RPMI8226 (cell line): ENCODE results near the gene HSPB1.
"Not testable (repeated sequence)": the region's sequence is repeated elsewhere in the genome, so short reads cannot be mapped to it uniquely, and the experiment has no call there.

Experiments used
- DNase-seq: peaks from one replicate; pipeline ENCODE4 v3.0.0-alpha.2; 2015

Gene HSPB1

DNA sequence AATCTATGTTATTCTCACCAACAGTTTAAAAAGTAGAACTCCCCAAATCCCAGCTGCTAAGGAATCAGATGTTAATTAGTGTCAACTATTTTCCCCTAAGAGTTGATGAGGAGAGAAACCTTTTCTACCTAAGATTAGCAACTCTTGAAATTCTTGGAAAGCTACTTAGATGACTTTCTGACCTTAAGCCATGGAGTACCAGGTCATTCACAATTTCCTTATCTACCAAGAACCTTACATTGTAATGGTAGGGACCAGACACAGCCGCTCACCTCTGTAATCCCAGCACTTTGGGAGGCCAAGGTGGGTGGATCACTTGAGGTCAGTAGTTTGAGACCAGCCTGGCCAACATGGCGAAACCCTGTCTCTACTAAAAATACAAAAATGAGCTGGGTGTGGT, 32.9 kb downstream of the HSPB1 start:
- DNase-seq = not testable (repeated sequence)

DNA sequence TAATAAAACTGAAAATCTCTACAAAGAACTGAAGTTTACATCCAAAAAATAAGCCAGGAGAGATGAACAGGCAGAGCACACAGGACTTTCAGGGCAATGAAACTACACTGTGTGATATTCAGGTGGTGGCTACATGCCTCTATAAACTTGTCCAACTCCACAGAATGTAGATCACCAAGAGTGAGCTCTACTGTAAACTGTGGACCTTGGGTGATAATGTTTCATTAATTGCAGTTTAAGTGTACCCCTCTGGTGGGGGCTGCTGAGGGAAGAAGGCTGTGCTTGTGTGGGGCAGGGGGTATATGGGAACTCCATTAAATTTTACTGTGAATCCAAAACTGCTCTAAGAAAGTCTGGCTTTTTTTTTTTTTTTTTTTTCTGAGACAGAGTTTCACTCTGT, 33.6 kb downstream of the HSPB1 start:
- no peak for DNase-seq

DNA sequence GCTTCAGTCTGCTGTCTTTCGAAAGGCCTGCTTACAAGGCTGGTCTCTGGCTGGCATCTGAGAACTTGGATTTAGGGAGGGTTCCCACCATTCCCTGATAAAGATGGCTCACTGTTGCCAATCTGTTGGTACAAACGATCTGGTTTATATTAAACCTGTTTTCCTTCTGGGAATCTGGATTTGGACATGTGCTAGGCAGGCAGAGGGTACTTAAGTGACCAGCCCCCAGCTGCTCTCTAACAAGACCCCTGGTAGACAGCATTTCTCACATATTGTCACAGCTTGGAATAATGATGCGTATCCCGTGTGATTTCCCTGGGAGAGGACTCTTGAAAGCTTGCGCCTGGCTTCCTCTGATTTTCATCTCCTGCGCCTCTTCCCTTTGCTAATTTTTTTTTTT, 34.7 kb downstream of the HSPB1 start:
- DNase-seq = no peak

DNA sequence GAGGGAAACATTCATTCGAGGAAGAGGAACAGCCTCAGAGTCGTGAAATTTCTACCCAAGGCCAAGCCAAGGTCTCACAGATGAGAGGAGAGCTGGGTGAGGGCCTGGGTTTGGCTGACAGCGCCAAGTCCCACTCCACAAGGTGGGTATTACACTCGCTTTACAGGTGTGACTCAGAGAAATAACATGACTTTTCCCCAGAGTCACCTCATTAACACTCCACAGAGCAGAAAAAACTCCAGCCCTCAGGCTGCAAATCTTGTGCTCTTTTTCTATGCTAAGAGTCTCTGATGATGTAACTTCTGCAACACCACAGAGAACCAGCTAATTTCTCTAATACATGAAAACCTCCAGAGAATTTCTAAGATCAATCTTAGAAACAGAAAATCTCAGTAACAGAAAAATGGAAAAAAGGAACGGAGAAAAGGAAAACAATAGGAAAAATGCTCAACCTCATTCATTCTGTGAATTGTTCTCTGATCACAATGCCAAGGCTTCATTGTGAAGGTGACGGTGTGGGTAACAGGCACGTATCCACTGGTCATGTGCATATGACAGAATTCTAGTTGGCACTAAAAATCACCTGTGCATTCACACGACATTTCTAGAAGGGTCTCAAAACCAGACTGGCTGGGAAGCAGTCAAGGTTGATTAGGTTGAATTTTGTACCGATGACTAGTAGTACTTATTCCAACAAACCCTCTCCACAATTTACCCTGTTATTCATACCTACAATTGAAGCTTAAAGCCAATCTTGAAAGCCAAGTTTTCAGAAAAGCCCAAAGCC, 36.0 kb downstream of the HSPB1 start:
- no peak for DNase-seq

DNA sequence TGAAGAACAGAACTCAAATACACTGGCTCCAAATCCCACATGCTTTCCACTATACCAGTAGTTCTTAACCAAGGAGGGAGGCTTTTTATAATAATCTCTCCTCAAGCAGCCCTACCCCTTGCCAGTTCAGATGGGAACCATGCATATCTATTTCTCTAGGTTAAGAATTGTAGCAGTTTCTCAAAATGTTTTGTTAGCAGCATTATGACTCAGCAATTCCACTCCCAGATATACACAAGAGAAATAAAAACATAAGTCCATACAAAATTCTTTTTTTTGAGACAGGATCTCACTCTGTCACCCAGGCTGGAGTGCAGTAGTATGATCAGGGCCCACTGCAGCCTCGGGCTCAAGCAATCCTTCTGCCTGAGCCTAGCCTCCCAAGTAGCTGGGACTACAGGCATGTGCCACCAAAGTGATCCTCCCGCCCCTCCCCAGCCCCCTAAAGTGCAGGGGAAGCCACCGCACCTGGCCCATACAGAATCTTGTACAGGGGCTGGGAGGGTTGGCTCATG, 38.2 kb downstream of the HSPB1 start:
- no peak for DNase-seq

DNA sequence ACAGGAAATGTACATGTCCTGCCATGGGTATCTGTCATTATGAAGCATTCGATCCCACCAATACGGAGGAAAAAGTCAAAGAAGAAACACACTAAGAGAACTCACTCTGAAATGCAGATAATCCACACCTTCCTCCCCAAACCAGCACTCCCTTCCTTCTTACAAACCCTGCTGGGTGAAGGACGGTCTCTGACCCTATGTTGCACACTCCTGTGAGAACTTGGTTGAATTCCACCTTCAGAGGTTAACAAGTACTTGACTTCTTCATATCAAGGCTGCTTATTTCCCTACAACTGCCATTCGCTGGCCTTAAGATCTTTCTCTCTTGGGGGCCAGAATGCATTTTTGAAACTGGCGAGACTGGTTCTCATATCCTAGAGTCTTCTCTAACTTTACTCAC, 39.7 kb downstream of the HSPB1 start:
- no peak for DNase-seq

DNA sequence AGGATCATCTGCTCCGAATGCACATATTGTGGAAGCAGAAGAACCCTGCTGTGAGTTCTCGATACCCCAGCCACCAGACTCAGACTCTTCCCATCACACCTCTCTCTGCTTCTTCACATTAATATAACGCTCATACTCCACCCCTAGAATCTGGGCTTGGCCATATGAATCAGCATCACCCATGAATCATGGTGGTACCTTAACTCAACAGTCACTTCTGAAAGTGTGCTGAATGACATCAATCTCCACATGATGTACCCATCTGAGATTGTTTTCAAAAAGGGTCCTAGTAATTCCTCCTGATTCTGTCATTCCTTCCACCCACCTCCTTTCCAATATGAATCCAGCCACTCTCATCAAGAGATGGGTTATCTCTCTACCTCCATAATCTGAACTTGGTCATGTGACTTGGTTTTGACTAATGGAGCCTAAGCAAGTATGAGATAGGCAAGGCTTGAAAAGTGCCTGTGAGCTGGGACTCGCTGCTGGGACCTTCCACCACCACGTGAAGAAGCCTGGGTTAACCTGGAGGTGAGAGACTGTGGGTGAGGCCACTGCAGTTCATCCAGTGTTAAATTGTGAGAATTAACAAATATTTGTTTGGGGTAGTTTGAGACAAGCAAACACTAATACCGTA, 40.9 kb downstream of the HSPB1 start:
- no peak for DNase-seq

DNA sequence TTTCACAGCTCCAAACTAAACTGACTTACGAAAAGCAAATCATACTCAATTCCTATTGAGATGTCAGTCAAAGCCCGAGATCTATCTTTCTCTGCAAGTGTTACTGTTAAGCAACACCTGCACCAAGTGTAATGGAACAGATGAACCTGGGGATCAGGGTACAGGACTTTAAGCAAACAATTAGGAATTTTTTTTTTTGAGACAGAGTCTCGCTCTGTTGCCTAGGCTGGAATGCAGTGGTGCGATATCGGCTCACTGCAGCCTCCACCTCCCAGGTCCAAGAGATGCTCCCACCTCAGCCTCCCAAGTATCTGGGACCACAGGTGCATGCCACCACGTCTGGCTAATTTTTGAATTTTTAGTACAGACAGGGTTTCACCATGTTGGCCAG, 41.5 kb downstream of the HSPB1 start:
- DNase-seq = no peak

DNA sequence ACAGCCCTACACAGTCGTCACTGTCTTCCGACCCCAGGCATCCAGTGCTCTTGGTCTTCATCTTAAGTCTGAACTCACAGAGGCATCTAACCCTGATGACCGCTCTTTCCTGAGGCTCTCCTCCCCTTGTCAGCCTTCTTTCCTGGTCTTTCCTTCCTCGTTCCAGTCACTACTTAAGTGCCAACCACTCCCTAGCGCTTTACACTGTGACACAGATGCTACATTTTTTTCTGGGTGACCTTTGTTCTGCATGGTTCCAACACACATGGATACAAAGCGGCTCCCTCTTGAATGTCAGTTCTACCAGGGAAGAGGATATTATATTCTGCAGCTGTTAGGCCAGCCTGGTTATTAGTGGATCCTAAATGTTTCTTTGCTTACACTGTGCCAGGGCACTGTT, 43.6 kb downstream of the HSPB1 start:
- DNase-seq = no peak

DNA sequence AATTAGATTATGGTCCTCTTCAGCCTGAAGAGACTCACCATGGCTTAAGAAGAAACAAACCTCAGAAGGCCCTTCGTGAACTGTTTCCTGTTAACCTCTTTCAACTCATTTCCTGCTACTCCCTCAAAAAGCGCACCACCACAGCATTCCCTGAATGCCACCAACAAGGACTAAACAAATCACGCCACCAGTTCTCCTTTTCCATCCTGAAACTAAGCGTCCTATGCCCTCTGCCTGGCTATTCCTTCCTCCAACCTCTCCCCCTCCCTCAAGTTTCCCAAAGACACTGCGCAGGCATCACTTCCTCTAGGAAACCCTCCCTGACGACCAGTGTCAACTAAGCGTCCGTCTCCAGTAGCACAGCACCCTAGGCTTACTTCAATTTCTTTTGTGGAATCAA, 44.3 kb downstream of the HSPB1 start:
- no peak for DNase-seq

DNA sequence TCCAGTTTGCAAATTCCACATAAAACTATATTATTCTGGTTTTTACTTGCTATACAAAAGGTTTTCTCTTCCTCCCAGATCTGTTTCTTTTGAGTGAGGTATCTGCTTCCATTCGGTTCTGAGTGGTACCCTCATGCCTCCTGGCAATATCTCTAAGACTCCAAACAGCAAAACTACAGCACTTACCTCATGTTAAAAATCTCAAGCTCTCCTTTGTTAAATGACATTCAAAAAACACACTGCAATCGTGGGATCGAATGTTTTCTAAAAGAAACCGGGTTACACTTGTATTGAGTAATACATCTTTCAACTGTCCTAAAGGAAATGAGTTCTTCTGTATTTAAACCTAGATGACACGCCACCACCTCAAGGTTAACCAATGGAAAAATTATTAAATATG, 45.2 kb downstream of the HSPB1 start:
- DNase-seq = no peak

DNA sequence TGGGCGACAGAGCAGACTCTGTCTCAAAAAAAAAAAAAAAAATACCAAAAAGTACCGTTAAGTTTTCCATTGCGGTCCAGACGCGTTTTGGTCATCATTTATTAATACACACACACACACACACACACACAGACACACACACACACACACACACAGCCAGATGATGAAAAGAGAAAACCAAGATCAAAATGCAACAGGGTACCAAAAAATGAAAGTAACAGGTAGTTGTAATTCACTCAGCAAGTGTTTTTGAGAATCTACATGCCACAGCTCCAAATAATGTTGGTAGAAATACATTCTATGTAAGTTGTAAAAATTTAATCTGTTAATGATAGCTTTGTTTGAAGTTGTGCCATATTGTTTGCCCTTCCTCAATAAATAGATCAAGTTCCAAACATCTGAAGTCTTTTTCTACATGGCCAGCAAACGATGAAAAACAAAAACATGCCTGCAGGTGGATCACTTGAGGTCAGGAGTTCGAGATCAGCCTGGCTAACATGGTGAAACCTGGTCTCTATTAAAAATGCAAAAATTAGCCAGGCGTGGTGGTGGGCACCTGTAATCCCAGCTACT, 46.9 kb downstream of the HSPB1 start:
- DNase-seq = no peak

DNA sequence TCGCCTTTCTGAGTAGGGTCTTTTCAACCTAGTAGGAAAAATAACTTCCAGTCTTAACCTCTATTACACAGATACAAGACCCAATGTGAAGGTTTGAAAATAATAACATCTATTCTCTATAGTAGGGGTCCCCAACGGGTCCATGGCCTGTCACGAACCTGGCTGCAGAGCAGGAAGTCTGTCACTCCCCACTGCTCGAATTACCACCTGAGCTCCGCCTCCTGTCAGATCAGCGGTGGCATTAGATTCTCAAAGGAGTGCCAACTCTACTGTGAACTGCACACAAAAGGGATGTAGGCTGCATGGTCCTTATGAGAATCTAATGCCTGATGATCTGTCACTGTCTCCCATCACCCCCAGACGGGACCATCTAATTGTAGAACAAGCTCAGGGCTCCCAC, 48.9 kb downstream of the HSPB1 start:
- no peak for DNase-seq

DNA sequence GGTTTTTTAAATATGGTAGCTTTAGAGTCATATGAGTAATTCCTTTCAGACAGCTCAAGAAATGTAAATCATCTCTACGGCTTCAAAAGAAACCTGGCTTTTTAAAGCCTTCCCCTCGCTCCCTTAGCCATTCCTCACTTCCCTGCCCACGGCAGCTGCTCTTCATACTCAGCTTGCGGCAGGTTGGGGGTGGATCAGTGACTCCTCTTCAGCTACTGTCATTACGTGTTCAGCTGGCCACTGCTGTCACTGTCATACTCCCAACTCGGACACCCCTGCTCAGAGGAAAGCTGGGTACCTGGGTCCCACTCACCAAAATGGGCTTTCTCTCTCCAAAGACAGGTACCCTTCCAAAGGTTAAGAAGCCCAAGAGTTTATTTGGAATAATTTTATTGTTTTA, 49.7 kb downstream of the HSPB1 start:
- no peak for DNase-seq

DNA sequence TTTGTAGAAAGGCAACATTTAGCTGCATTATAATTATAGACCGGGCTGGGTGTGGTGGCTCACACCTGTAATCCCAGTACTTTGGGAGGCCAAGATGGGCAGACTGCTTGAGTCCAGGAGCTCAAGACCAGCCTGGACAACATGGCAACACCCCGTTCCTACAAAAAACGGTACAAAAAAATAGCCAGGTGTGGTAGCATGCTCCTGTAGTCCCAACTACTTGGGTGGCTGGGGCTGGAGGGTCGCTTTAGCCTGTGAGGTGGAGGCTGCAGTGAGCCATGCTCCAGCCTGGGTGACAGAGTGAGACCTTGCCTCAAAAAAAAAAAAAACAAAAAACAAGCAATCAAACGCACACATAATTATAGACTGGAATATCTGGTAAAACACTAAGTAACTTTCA, 51.3 kb downstream of the HSPB1 start:
- DNase-seq = no peak
